ENCODE results near the gene FAM237B.

- TF ChIP-seq CTCF (conservative IDR thresholded peaks at IDR 0.05; ENCODE audit: low read length), result no peak
- TF ChIP-seq EZH2phosphoT487 (IDR thresholded peaks at IDR 0.05; ENCODE audit: borderline replicate concordance), result no peak
These were observed 54.3 kb downstream of the FAM237B start for GRCh38 chr7:90266808-90267207.

Data from Loucy (cell line).